Mammary epithelial cell (primary cell): ENCODE data around the gene GALNT15.

Experiments
- CTCF ChIP-seq, 2 donors: IDR thresholded peaks in 1 of 2; conservative IDR thresholded peaks in 1 of 2; 2 replicates each; pipeline ENCODE4 v1.5.1; 2011 to 2012; ENCODE audit warnings: inconsistent platforms in 2 of 2, low read length in 2 of 2, mild to moderate bottlenecking in 2 of 2, control low read depth in 1 of 2, low read depth in 1 of 2; ENCODE audit not compliant: insufficient read depth in 1 of 2; ENCODE audit errors: extremely low read depth in 1 of 2
- EZH2 ChIP-seq: IDR thresholded peaks from 2 replicates; pipeline ENCODE4 v1.6.1; 2012; ENCODE audit warnings: low read length, inconsistent platforms, borderline replicate concordance

GRCh38 chr3:16183601-16184270, 9.3 kb downstream of the GALNT15 start:
- TF ChIP-seq CTCF (conservative IDR thresholded peaks at IDR 0.05 in 1 of 2, IDR thresholded peaks at IDR 0.05 in 1 of 2; ENCODE audit: extremely low read depth in 1 of 2, insufficient read depth in 1 of 2, low read depth in 1 of 2, low read length in 2 of 2) (no peak), EZH2 (no peak)
